GM18508 (cell line): ENCODE measurements around the gene OSTC.

ENCODE experiments used
- ATAC-seq: cut with Tn5 transposase; IDR thresholded peaks from one replicate; pipeline ENCODE4 v1.9.1; 2021; ENCODE audit warnings: moderate number of reproducible peaks; ENCODE audit not compliant: insufficient read depth, unreplicated experiment

Gene OSTC

GRCh38 chr4:108644237-108644636, 6.2 kb upstream of the OSTC start:
- ATAC-seq, result no peak

- no peak for ATAC-seq
Measured at GRCh38 chr4:108646706-108647105, 3.7 kb upstream of the OSTC start.

- peak; percentile 6 for ATAC-seq
Measured at GRCh38 chr4:108649863-108650211, 562 bp upstream of the OSTC start.

- ATAC-seq, result no peak
Measured at GRCh38 chr4:108651014-108651791, 804 bp downstream of the OSTC start.

GRCh38 chr4:108662629-108663028, 12.2 kb downstream of the OSTC start:
- no peak for ATAC-seq

DNA sequence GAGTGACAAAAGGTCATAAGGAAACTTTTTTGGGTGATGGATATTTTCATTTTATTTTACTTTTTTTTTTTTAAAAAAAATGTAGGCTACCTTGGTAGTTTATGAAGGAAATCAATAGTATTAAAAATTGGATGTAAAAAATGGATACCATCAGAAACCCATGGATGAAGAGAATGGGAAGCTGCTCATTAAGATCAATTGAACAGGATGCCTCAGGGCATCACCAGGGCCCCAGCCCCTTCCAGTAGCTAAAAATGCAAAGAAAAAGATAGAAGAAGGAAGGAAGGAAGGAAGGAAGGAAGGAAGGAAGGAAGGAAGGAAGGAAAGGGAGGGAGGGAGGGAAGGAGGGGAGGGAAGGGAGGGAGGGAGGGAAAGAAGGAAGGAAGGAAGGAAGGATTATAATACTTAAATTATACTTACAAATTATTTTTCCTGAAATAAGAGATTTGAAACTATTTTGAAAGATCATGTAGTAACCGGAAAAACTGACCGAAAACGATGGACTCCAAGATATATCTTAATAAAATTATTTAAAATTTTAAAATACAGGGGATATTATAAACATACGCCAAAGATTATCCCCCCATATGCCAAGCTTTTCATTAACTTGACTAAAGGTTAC, 24.1 kb downstream of the OSTC start:
- no peak for ATAC-seq

DNA sequence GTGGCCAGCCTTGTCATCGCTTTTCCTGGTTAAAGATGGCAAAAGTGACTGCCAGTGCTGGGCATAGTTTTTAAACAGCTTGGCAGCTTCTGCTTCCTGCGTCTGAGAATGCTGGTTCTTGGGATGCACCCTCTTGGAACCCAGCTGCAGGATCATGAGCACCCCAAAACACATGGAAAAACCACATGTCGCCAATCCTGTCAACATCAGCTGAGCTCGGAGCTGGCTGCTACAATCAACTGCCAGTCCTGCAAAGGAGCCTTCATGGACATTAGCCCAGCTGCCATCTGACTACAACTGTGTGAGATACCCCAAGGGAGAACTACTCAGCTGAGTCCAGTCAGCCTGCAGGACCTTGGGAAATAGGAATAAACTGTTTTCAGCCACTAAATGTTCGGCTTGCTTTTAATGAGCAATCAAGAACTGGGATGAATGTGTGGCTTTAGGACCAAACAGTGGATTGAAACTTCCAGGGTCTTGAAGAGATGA, 31.0 kb downstream of the OSTC start:
- no peak for ATAC-seq

DNA sequence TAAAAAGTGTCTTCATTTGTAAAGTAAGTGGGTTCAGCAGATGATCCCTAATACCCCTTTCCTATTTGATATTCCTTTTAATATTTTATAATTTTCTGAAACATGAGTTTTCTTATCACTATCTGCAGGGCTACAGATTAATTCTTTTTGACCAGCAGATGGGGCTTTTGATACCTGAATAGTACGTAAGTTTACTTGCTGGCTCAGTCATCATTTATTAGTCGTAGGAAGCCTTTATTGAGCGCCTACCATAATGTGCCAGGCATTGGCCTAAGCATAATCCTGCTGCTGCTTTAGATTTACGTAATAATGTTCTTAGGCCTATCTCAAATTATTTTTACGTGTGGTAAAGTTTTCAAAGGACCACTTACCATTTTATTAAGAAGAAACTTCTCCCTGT, 33.1 kb downstream of the OSTC start:
- no peak for ATAC-seq

DNA sequence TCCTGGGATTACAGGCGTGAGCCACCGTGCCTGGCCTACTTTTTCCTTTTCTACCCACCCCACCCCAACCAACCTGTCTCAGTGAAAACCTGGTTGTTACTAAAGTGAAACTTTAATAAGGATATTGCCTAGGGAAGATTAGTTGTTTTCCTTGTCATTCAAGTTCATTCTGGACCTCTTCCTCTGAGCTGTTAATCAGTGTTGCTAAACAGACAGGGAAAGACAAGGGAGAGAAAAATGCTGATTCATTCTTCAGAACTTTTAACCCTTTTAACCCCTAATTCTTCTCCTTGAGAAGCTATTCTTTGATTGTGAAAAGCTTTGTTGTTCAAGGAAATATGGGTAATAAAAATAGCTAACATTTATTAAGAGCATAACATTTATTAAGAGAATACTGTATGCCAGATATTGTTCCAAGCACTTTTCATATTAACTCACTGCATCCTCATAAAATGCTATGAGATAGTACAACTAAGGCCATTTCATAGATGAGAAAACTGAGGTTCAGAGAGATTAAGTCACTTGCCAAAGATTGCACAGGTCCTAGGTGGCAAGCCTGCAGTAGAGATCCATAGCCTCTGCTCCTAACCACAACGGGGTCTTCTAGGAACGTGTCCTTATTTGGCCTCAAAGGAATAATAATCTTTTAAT, 34.8 kb downstream of the OSTC start:
- ATAC-seq, result no peak

DNA sequence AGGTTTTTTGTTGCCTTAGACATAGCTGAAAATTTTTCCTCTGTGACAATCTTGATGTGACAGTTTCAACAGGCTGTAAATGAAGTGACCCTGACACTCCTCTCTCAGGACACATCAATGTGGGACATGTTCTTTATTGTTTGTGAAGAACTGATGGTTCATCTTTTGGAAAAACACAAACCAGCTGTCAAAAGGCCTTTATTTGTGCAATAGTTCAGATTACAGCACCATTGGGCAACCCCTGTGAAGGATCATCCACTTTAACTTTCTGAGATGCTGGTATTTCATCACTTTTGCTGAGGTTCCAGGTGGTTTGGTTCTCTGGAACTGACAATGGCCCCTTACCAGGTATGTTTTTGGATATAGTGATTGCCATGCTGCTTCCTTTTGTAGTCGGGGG, 40.3 kb downstream of the OSTC start:
- no peak for ATAC-seq

GRCh38 chr4:108693211-108693610, 42.8 kb downstream of the OSTC start:
- no peak for ATAC-seq

DNA sequence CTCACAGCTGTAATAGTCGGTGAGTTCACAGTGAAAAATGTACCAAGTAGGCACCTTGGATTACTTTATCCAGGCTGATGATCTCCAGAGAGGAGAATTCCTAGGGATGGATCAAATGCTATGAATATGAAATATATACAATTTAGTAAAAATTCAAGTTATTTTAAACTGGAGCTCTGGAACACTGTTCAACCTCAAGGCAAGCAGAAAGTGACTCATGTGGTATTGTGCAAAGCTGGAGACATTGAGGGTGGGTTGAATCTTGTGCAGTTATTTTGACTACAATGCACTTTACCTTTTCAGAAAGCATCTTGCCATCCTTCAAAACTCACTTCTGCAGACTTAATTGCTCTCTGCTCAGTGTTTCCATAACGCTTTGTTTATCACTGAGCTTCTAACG, 43.4 kb downstream of the OSTC start:
- no peak for ATAC-seq

- no peak for ATAC-seq
Measured at GRCh38 chr4:108694423-108694822, 44.0 kb downstream of the OSTC start.

GRCh38 chr4:108695062-108695461, 44.7 kb downstream of the OSTC start:
- no peak for ATAC-seq

DNA sequence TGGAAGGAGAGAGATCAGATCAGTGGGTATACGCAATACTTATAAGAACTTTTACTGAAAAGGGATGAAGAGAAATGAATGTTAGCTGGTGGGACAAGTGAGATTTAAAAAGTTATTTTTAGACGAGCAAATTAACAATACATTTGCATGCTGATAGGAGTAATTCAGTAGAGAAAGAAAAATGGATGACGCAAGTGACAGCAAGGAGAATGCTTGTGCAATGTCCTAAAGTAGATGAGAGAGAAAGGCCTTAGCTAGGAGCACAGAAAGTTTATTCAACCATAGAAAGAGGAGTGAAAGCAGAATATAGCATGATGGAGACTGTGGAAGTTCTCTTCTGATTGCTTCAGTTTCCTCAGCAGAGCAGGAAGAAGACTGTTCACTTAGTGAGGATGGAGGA, 45.8 kb downstream of the OSTC start:
- ATAC-seq, result no peak

GRCh38 chr4:108700081-108700757, 49.8 kb downstream of the OSTC start:
- ATAC-seq, result no peak

DNA sequence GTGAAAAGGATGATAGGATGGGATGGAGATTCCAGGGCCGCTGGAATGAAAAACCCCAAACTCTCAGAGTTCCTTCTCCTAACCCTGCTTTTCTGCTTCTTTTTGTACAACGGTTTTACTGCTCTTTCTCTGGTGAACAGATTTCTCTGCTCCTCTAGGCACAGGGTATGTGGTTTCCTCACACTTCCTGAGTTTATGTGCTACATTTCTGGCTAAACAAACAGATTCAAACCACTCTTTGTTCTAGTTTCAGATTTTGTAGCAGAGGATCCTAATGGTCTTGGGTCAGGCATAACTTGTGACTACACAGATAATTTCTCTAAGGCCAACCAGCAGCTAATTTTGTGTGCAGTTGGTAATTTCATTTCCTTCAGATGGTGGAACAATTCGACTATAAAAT, 52.6 kb downstream of the OSTC start:
- ATAC-seq, result no peak

GRCh38 chr4:108703370-108703769, 53.0 kb downstream of the OSTC start:
- ATAC-seq, result no peak

DNA sequence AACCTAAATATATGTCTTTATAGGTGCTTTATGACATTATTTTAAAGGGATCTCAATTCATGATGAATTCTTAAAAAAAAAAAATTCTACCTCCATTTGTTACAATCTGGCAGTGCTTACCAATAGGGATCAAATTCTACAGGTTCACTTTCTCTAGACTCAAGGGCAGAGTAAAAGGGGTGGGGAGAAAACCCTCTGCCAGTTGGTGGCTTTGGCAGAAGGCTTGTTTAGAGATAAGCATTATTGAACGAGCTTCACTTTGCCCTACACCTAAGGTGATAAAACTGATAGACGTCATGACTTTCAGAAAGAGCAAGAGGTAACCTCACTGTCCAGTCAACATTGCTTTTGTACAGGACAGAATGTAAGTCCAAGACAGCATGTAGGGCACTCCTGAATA, 53.6 kb downstream of the OSTC start:
- no peak for ATAC-seq

DNA sequence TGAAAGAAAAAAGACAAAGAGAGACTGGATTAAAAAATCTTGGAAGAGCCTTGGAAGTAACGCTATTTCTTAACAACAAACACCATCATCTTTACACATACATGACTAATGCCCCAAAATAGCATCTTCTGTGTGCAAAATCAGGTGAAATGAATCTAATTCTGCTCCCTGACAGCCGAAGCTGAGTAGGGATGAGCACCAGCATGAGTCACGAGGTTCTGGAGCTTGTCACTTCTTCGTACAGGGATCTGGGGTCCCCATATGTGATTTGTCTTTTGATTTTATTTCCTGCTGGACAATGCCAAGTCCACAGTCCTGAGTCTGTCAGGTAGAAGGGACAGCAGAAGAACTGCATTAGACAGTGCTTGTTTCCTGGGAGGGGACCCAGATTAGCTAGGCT, 55.9 kb downstream of the OSTC start:
- ATAC-seq, result no peak

- no peak for ATAC-seq
Measured at GRCh38 chr4:108709234-108709633, 58.8 kb downstream of the OSTC start.
